Measurements from ENCODE around the gene COL4A6. TPM values are rescaled to one million over a fixed set of nuclear protein-coding genes. Genes with fewer than 3 reads are reported as not detected.

The COL4A6 gene
- total and polyA plus RNA-seq, 4 donors = under 0.01 to 0.09 (median 0.07) TPM; not detected in 1

- WGBS = 51% methylated on average over 2 of the region's 2 CpGs
- Histone ChIP-seq H3K9me3 (ENCODE audit: control insufficient read depth in 4 of 4, low read length in 3 of 4) (no peaks in the 10 kb centered on the region), H3K36me3 (ENCODE audit: control insufficient read depth in 4 of 4, insufficient read depth in 3 of 4, low read depth in 1 of 4, low read length in 3 of 4) (no peaks in the 10 kb centered on the region), H3K27me3 (ENCODE audit: control insufficient read depth in 4 of 4, insufficient read depth in 4 of 4, low read length in 3 of 4) (no peaks in the 10 kb centered on the region), H3K27ac (ENCODE audit: low read depth in 1 of 2, low read length in 2 of 2) (no peak overlapping the region), H3K4me3 (ENCODE audit: low read depth in 1 of 3, low read length in 3 of 3) (no peak overlapping the region), H3K9ac (ENCODE audit: low read depth in 1 of 2, low read length in 2 of 2) (no peak overlapping the region), H3K4me1 (ENCODE audit: control insufficient read depth in 4 of 4, insufficient read depth in 4 of 4, low read length in 3 of 4) (no peaks in the 10 kb centered on the region)
- no peak for DNase-seq (ENCODE audit: low spot score)
- TF ChIP-seq CTCF (IDR thresholded peaks at IDR 0.05; ENCODE audit: low read depth, low read length, missing input control) (no peak), GABPA (IDR thresholded peaks at IDR 0.05 in 1 of 2, conservative IDR thresholded peaks at IDR 0.05 in 1 of 2) (no peak), REST (IDR thresholded peaks at IDR 0.05) (no peak), HNF4A (conservative IDR thresholded peaks at IDR 0.05) (no peak), EGR1 (IDR thresholded peaks at IDR 0.05; ENCODE audit: low read depth in 2 of 2) (no peak), NR2F2 (IDR thresholded peaks at IDR 0.05) (no peak), RAD21 (IDR thresholded peaks at IDR 0.05) (no peak)
These were observed 173.8 kb downstream of the COL4A6 start for GRCh38 chrX:108264376-108264775.

- DNase-seq (ENCODE audit: low spot score) = no peak
- H3K36me3 ChIP-seq (ENCODE audit: control insufficient read depth in 4 of 4, insufficient read depth in 3 of 4, low read depth in 1 of 4, low read length in 3 of 4) = no peaks in the 10 kb centered on the region
These were observed 176.5 kb downstream of the COL4A6 start for GRCh38 chrX:108261549-108262203.

More at GRCh38 chrX:108261549-108262203, 176.5 kb downstream of the COL4A6 start:
- no peak overlapping the region for H3K4me3 ChIP-seq (ENCODE audit: low read depth in 1 of 3, low read length in 3 of 3)
- no peak overlapping the region for H3K27ac ChIP-seq (ENCODE audit: low read depth in 1 of 2, low read length in 2 of 2)
- H3K9me3 ChIP-seq (ENCODE audit: control insufficient read depth in 4 of 4, low read length in 3 of 4) = no peaks in the 10 kb centered on the region
- TF ChIP-seq YY1 (IDR thresholded peaks at IDR 0.05) (no peak), ATF3 (IDR thresholded peaks at IDR 0.05) (no peak), CTCF (IDR thresholded peaks at IDR 0.05; ENCODE audit: low read depth, low read length, missing input control) (no peak), NR2F2 (IDR thresholded peaks at IDR 0.05) (no peak), RAD21 (IDR thresholded peaks at IDR 0.05) (no peak), RXRA (IDR thresholded peaks at IDR 0.05) (no peak), HNF4G (IDR thresholded peaks at IDR 0.05) (no peak), ZBTB33 (IDR thresholded peaks at IDR 0.05) (no peak), FOXA2 (IDR thresholded peaks at IDR 0.05) (no peak), TAF1 (conservative IDR thresholded peaks at IDR 0.05) (no peak), SP1 (IDR thresholded peaks at IDR 0.05) (no peak), GABPA (IDR thresholded peaks at IDR 0.05 in 1 of 2, conservative IDR thresholded peaks at IDR 0.05 in 1 of 2) (no peak), FOXA1 (IDR thresholded peaks at IDR 0.05) (no peak), JUND (IDR thresholded peaks at IDR 0.05) (no peak), EGR1 (IDR thresholded peaks at IDR 0.05; ENCODE audit: low read depth in 2 of 2) (no peak), HNF4A (conservative IDR thresholded peaks at IDR 0.05) (no peak)
- peaks cover 0 to 3% (median 0%) of the 10 kb centered on the region in 4 donors for H3K27me3 ChIP-seq (ENCODE audit: control insufficient read depth in 4 of 4, insufficient read depth in 4 of 4, low read length in 3 of 4)
- no peak overlapping the region for H3K9ac ChIP-seq (ENCODE audit: low read depth in 1 of 2, low read length in 2 of 2)
- H3K4me1 ChIP-seq (ENCODE audit: control insufficient read depth in 4 of 4, insufficient read depth in 4 of 4, low read length in 3 of 4) = no peaks in the 10 kb centered on the region
